Measurements from ENCODE around the gene AXIN1. TPM values are rescaled to one million over a fixed set of nuclear protein-coding genes. Genes with fewer than 3 reads are reported as not detected.

The AXIN1 gene
- total RNA-seq, 3 donors from 2014 or later: 16.5 to 22.6 (median 22.4) TPM

DNA sequence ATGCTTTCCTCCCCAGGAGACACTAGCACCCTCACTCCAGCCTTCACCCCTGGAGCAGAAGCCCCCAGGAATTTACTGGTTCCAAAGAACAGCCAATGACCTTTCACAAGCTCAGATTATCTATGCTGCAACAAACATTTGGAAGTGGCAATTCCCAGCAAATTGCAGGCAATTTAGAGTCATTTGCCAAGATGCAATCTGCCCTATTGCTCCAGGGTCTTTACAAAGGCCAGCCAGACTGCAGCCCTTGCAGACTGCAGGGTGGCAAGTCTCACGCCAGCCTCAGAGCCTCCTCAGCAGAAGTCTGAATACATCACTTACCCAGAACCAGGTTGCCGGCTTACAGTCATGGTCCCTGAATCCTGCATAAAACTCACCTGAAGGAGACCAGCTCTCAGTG lies 21.8 kb downstream of the AXIN1 start:
- Histone ChIP-seq H3K36me3 (no peaks in the 10 kb centered on the region), H3K9me3 (no peaks in the 10 kb centered on the region), H3K27ac (no peak overlapping the region), H3K4me3 (no peak overlapping the region), H3K4me1 (peaks cover 6 to 9% of the 10 kb centered on the region in 2 donors), H3K27me3 (no peaks in the 10 kb centered on the region)
- intact Hi-C loops (cut with DNase I; ENCODE audit: low total_unique reads): no loop called here
- TF ChIP-seq, protein P1, sequence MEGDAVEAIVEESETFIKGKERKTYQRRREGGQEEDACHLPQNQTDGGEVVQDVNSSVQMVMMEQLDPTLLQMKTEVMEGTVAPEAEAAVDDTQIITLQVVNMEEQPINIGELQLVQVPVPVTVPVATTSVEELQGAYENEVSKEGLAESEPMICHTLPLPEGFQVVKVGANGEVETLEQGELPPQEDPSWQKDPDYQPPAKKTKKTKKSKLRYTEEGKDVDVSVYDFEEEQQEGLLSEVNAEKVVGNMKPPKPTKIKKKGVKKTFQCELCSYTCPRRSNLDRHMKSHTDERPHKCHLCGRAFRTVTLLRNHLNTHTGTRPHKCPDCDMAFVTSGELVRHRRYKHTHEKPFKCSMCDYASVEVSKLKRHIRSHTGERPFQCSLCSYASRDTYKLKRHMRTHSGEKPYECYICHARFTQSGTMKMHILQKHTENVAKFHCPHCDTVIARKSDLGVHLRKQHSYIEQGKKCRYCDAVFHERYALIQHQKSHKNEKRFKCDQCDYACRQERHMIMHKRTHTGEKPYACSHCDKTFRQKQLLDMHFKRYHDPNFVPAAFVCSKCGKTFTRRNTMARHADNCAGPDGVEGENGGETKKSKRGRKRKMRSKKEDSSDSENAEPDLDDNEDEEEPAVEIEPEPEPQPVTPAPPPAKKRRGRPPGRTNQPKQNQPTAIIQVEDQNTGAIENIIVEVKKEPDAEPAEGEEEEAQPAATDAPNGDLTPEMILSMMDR (IDR thresholded peaks at IDR 0.05): no peak
- TF ChIP-seq POLR2A (IDR thresholded peaks at IDR 0.05): no peak
- no peak for TF ChIP-seq POLR2AphosphoS5 (IDR thresholded peaks at IDR 0.05)
- no peak for DNase-seq (ENCODE audit: low spot score in 2 of 2)

DNA sequence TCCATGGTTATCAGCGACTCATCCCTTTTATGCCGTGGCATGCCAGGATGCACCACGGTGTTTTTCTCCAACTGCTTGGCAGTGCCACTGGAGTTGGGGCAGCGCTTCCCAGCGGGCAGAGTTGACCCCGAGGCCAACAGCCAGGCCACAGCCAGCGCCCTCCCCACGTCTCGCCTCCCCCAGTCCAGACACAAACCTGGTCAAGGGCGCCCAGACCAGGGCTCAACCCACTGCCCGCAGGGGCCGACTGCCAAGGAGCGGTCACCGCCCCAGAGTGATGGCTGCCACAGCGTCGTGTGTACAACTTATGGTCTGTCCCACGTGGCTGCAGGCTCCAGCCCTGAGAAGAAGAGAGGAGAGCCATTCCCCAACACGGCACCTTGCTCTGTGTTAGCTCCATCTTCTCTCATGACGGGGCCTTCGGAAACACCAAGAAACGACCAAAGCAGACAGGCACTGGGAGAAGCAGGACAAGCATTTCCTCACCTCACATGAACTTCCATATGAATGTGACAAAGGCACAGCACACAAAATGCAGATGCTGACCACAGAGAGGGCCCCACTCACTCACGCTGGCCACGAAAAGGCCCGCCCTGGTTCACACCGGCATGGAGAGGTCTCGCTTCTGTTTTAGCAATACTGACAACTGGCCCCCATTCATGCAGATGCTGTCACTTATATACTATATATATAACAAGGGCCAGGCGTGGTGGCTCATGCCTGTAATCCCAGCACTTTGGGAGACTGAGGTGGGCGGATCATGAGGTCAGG lies 27.0 kb downstream of the AXIN1 start:
- no peaks in the 10 kb centered on the region for H3K9me3 ChIP-seq

DNA sequence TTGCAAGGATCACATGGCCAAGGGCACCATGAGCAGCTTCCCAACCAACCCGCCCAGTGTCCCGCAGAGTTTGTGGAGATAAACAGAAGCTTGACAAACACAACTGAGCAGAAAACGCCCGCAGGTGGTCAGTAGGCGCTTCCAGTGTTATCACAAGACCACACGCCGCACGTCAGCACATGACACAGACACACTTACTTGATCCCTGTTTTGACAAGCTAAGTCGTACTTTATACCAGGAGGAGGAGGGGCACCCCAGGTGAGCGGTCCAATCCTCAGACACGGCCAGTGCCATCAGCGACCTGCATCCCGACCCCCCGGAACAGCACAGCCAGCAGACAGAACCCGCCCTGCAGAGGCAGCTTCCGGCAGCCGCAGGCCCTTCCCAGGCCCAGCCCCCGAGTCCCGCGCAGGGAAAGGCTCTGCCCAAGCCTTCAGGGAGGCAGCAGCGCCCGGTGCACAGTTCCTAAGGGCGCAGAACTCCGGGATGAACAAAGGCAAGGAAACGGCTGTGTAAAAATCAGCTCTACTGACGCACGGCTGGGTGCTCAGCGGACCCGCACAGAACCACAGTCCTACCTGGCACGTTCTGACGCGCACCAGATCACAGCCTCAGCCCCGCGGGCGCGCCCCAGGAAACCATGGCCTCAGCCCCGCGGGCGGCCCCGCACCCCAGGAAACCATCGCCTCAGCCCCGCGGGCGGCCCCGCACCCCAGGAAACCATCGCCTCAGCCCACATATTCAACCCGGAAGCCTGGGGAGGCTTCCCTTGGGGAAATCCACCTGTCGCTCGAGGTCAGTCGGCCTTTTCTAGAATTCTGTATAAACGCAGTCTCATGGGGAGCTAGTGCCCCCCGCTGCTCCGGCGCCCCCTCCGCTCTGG lies 27.8 kb downstream of the AXIN1 start:
- TF ChIP-seq POLR2A (IDR thresholded peaks at IDR 0.05) (no peak), POLR2AphosphoS5 (IDR thresholded peaks at IDR 0.05) (no peak)
- TF ChIP-seq, protein P1 (IDR thresholded peaks at IDR 0.05): no peak
- Histone ChIP-seq H3K4me1 (peaks cover 6 to 9% of the 10 kb centered on the region in 2 donors), H3K36me3 (no peaks in the 10 kb centered on the region), H3K27ac (no peak overlapping the region), H3K9me3 (no peaks in the 10 kb centered on the region), H3K4me3 (peak overlapping the region in 2 of 3 donors; percentile 9 to 23), H3K27me3 (no peaks in the 10 kb centered on the region)
- intact Hi-C loops (cut with DNase I; ENCODE audit: low total_unique reads): no loop called here
- DNase-seq (ENCODE audit: low spot score in 2 of 2): no peak

More for the DNA sequence above, 27.0 kb downstream of the AXIN1 start:
- DNase-seq (ENCODE audit: low spot score in 2 of 2): no peak
- Histone ChIP-seq H3K36me3 (no peaks in the 10 kb centered on the region), H3K4me1 (peaks cover 6 to 9% of the 10 kb centered on the region in 2 donors), H3K4me3 (peak overlapping the region in 1 of 3 donors; percentile 9), H3K27me3 (no peaks in the 10 kb centered on the region), H3K27ac (no peak overlapping the region)
- intact Hi-C loops (cut with DNase I; ENCODE audit: low total_unique reads): no loop called here
- TF ChIP-seq POLR2A (IDR thresholded peaks at IDR 0.05) (no peak), POLR2AphosphoS5 (IDR thresholded peaks at IDR 0.05) (no peak)
- TF ChIP-seq, protein P1 (IDR thresholded peaks at IDR 0.05): no peak

DNA sequence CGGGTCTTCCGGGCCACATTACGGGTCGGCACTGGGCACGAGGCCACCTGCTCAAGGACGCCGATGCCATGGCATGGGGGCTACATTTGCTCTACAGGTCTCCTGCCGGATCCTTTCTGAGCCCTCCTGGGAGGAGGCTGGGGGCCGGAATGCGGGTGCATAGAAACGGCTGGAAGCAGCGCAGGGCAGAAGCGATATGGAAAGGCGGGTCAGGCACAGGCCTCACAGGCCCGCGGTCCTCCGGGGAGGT lies 28.4 kb downstream of the AXIN1 start:
- H3K9me3 ChIP-seq: no peaks in the 10 kb centered on the region
- peaks cover 6 to 9% of the 10 kb centered on the region in 2 donors for H3K4me1 ChIP-seq
- H3K36me3 ChIP-seq: no peaks in the 10 kb centered on the region
- H3K27me3 ChIP-seq: no peaks in the 10 kb centered on the region
- DNase-seq (ENCODE audit: low spot score in 2 of 2): no peak
- TF ChIP-seq POLR2A (IDR thresholded peaks at IDR 0.05) (no peak), POLR2AphosphoS5 (IDR thresholded peaks at IDR 0.05) (no peak)
- TF ChIP-seq, protein P1 (IDR thresholded peaks at IDR 0.05): no peak
- intact Hi-C loops (cut with DNase I; ENCODE audit: low total_unique reads): no loop called here
- no peak overlapping the region for H3K27ac ChIP-seq
- H3K4me3 ChIP-seq: no peak overlapping the region

All from breast epithelium (tissue), 4 donors.